Nucleus accumbens (tissue), 56 donors: ENCODE measurements around the gene KCNF1.

Experiments used
- DNase-seq, 56 donors: peaks; one replicate each; lab custom pipeline; 2025; lab: John Stamatoyannopoulos, UW

The KCNF1 gene

GRCh38 chr2:10911291-10912075 lies at the start of gene KCNF1:
Gene KCNF1 (plus strand): TSS chr2:10911934. CDS start chr2:10912427, 493 bp downstream.
- peak in 10 of 56 donors; percentile 20 to 64 (median 40) for DNase-seq

DNA sequence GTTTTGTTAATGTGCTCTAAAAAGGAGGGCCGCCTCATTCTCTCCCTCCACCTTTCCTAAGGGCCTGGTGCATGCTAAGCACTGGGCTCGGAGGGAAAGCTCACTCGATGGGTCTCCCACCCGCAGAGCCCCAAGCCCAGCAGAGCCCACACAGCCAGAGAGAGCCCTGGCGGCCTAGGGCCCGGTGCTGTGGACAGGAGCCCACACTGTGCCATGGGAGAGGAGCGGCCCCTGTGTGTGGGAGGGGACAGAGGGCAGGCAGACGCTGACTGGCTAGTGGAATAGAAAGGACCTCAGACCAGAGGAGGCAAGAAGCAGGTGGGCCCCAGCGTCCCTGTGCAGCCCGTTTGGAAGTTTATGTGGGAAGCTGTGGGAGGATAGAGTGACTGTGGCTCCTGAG lies 49.4 kb upstream of the KCNF1 start:
- no peak for DNase-seq

GRCh38 chr2:10863047-10863446 lies 48.7 kb upstream of the KCNF1 start:
- DNase-seq: no peak

GRCh38 chr2:10863837-10864236 lies 47.9 kb upstream of the KCNF1 start:
- peak in 4 of 56 donors; percentile 11 to 43 (median 12) for DNase-seq

DNA sequence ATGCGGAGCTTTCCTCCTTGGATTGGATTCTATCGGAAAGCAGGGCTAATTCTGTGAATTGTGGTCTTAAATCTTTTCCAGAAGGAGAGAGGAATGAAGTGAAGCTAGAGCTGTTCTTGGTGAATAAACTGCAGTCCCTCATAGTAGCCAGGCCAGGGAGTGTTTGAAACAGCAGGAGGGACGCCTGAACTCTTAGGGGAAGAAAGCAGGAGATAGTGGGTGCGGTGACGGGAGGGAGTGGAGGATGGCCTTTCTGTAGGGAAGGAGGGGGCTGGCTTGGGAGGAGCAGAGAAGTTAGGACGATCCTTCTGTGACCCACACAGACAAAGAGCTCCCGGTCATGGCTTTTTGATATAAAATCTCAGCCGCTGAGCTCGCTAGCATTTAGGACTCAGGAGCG lies 47.5 kb upstream of the KCNF1 start:
- DNase-seq: no peak

DNA sequence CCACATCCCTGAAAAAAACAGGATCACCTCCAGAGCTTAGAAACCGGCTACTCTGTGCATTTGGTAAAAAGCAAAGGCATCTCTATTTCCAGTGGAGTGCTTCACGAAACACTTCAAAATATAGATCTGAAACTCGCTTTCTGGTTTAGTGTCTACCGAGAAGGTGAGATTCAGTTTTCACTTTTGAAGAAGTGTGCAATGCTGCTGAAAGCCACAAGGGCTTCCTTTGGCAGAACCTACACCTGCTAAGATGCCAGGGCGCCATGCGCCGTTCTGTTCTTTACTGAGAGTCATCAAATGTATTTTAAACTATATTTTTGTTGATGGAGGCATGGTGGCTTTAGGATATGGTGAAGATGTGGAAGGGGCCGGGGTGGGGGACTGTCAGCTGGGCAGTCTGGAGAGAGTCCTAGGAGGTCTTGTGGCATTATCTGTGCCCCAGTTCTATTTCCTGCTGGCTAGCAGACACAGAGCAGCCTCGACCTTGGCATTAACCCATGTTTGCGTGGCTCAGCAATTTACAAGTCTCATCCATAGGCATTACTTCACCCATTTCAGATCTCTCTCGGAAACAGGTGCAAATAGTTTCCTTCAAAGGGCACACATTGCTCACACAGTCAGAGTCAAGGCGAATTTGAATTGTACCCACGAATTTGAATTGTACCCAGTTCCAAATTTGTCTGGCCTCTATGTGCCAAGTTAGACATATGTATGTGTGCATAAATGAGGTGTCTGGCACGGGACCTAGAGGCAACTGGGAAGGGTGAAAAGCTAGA lies 46.7 kb upstream of the KCNF1 start:
- peak in 4 of 56 donors; percentile 8 to 51 (median 36) for DNase-seq

GRCh38 chr2:10865841-10866240 lies 45.9 kb upstream of the KCNF1 start:
- no peak for DNase-seq

DNA sequence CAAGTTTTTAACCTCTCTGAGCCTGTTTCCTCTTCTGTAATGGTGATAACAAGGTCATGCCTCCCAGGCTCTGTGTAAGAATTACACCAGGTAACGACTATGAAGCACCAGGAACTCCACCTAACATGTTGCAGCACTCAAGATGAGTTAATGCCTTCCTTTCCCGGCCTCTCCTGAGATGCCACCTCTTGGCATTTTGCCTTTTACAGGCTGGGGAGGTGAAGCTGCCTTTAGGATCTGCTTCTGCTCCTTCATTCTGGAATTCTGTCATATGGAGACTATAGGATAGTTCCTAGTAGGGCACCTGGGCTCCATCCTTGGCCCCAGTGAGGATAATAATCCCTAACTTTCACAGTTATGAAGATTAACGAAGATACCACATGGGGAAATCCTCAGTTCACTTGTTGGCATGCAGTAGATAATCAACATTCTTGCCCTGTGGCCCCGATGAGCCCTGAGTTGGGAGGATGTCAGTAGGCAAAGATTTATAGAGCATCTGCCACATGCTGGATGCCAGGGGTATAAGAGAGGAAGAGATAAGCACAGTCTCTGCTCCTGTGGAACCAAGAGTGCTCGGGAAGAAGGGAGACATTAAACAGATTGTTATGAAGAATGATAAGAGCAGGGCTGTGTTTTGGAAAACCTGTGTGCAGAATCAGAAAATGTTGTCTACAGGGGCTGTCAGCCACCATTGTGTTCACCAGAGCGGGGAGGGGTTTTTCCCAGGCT lies 43.9 kb upstream of the KCNF1 start:
- no peak for DNase-seq

DNA sequence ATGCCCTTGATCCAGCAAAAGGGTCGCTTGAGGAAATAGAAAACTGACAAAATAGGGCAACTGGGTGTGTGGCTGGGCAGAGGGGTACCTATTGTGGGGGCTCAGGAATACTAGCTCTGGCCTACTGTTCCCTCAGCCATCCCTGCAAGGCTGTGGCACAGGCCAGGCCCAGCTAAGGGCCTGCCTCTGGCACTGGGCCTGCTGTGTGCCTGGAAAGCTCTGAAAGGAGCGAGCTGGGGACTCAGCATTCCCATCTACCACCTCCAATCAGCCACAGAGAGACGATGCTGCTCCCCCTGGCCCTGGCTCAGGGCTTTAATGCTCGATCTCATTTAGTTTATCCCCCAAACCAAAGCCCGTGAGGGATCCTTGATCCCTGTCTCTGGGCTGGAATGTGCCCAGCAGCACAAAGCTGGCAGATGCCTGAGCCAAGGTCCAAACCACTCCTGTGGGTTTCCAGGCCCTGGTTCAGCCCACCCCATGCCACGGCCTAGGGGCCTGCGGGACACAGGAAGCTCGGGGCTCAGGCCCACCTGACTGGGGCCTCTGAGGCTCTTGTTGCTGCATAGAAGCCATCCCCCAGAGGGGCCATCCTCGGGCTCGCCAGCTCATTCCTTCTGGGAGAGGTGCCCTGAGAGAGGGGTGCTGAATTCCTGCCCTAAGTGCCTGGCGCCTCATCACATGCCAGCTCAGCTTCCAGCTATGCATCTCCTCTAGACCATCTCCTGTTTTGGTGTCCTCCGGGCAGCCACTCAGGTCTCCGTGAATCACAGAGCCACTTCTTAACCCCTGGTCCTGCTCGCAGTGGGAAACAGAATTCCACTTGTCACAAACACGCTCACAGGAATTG lies 43.0 kb upstream of the KCNF1 start:
- no peak for DNase-seq

GRCh38 chr2:10871978-10872377 lies 39.8 kb upstream of the KCNF1 start:
- no peak for DNase-seq

DNA sequence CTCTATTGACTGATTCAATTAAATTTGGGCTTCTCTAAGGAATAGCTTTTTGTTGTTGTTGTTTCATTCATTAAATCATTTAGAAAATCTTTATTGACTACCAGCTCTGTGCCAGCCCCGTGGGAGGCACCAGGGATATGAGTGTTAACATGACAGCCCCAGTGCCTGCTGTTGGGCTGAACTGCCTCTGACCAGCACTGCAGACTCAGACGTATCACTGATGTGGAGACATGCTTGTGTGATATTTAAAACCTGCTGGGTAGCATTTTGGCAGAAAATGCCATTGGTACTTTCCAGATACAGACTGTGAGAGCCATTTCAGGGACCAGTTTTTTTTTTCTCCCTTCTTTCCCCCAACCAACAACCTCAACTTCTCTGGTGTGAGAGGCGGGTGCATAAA lies 38.6 kb upstream of the KCNF1 start:
- no peak for DNase-seq

DNA sequence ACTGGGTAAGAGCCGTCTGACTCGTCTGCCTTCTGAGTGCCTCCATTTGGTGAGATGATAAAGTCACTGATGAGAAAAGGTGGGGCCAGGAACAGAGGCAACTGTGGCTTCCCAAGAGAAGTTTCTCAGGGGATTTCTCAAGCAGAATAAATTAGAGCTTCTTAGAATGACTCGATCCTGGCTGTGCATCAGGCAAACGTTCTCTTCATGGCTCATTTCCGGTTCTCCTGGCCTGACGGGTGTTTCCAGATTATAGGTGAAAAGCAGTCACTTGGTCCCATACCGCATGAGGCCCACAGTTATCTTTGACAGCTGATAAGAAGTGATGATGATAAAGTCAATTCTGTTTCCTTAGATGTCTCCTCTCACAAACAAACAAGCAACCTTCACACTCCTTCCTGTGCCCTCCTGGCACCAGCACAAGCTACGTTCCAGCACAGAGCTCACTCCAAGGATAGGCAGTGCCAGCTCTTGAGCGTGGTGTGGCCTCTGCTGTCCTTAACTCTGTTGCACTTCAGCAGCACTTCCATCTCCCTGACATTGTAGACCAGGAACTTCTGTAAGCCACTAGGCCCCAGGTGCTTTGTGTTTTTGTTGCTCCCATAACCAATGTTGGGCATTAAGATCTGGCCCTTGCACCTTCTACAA lies 37.8 kb upstream of the KCNF1 start:
- DNase-seq: no peak

GRCh38 chr2:10875126-10875525 lies 36.6 kb upstream of the KCNF1 start:
- no peak for DNase-seq

GRCh38 chr2:10876394-10876793 lies 35.3 kb upstream of the KCNF1 start:
- no peak for DNase-seq

- DNase-seq: no peak
These were observed 34.8 kb upstream of the KCNF1 start for GRCh38 chr2:10876963-10877362.

- peak in 20 of 56 donors; percentile 14 to 80 (median 50) for DNase-seq
These were observed 34.1 kb upstream of the KCNF1 start for GRCh38 chr2:10877651-10878111.

DNA sequence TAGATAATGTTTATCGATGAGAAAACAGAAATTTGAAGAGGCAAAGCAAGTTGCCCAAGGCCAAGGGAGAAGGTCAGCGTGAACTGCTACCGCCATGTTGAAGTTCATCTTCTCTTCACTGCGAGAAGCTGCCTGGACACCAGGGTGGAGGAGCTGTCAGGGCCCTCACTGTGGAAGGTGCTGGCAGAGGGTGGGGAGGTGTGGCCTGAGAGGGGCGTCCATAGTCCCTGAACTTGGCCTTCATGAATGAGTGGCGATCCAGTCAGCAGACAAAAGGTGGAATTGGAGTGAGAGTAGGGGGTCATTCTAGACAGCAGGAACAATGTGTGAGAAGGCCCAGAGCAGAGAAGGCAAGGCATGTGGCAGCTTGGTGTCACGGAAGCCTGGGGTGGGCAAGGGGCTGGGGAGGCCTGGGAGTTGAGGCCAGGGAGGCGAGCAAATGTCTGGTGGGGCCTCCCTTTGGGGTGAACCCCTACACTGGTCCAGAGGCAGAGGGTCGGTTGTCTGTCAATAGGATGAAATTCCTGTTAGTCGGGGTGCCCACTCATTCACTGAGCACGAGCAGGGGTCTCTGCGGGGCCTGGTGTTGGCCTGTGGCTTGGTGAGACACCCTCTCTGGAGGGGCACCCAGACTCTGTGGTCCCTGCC lies 33.3 kb upstream of the KCNF1 start:
- DNase-seq: no peak

GRCh38 chr2:10879159-10879558 lies 32.6 kb upstream of the KCNF1 start:
- no peak for DNase-seq
